Left cardiac atrium (tissue), 2 donors: ENCODE data around the gene SLC35D2. TPM values are rescaled to one million over a fixed set of nuclear protein-coding genes. Genes with fewer than 3 reads are reported as not detected.

Experiments used
- total RNA-seq, 2 donors: library from RNA; stranded (reverse); fragmentation: NEBNext Ultra II Directional; extraction: Animal tissue kit (Norgen Biotek cat#: 25700); gene quantifications; one replicate each; pipeline ENCODE4 v1.2.1, GENCODE V29; 2021
- donor health status: DM: no; HTN: yes; CAD: no; lungs with severe emphysema.
- donor health status: DM: yes; HTN: yes; CAD: no.

The SLC35D2 gene
- total RNA-seq, 2 donors from 2014 or later = 14.1 to 14.2 TPM

Other genes starting within 250 kb of the SLC35D2 start
- gene HSD17B3, start 81.5 kb downstream of the SLC35D2 start, total RNA-seq = 1 to 10 TPM in 1 of 2 donors, under 1 TPM in 1; 0.76 to 1.4 TPM
- gene ZNF367, start 34.7 kb upstream of the SLC35D2 start, total RNA-seq = 1 to 10 TPM; 2.2 to 3.1 TPM
- 10 to 100 TPM; 19.2 to 19.5 TPM for gene HABP4, start 66.5 kb upstream of the SLC35D2 start, total RNA-seq
- gene CDC14B, start 236.1 kb upstream of the SLC35D2 start, total RNA-seq = 10 to 100 TPM; 15.1 to 20.4 TPM